HEK293 (cell line): ENCODE results near the gene TACR2.

Source experiments
- KLF10 ChIP-seq: fragments of 450-650 bp; IDR thresholded peaks from 2 replicates; pipeline ENCODE4 v1.5.1; 2018; ENCODE audit warnings: missing biosample characterization, mild to moderate bottlenecking, missing genetic modification characterization
- ZNF248 ChIP-seq: fragments of 450-650 bp; formaldehyde crosslinking; IDR thresholded peaks from 2 replicates; pipeline ENCODE4 v1.5.1; 2017; ENCODE audit warnings: missing biosample characterization, missing genetic modification characterization
- ZNF266 ChIP-seq: fragments of 450-650 bp; formaldehyde crosslinking; IDR thresholded peaks from 2 replicates; pipeline ENCODE4 v1.5.1; 2016; ENCODE audit warnings: missing biosample characterization, missing genetic modification characterization, low read depth
- TF ChIP-seq, protein P1 (sequence below): fragments of 450-650 bp; formaldehyde crosslinking; IDR thresholded peaks from 2 replicates; pipeline ENCODE4 v1.5.1; 2016; ENCODE audit warnings: missing biosample characterization, missing genetic modification characterization
- TF ChIP-seq, protein P2 (sequence below): fragments of 450-650 bp; formaldehyde crosslinking; IDR thresholded peaks from 2 replicates; pipeline ENCODE4 v1.5.1; 2016; ENCODE audit warnings: missing biosample characterization, missing genetic modification characterization

DNA sequence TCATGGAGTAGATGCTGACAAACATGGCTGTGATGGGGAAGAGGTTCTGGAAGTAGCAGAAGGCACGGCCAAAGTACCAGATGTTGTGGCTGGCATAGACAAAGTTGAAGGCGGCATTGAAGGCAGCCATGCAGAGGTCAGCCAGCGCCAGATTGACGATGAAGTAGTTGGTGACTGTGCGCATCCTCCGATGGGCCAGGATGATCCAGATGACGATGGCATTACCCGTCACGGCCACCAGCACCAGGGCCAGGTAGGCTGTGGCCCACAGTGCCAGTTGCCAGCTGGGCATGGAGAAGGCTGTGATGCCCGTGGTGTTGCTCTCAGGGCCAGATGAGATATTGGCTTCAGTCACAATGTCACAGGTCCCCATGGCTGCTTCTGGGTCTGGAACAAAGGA lies 767 bp downstream of the TACR2 start:
- TF ChIP-seq, protein P1, sequence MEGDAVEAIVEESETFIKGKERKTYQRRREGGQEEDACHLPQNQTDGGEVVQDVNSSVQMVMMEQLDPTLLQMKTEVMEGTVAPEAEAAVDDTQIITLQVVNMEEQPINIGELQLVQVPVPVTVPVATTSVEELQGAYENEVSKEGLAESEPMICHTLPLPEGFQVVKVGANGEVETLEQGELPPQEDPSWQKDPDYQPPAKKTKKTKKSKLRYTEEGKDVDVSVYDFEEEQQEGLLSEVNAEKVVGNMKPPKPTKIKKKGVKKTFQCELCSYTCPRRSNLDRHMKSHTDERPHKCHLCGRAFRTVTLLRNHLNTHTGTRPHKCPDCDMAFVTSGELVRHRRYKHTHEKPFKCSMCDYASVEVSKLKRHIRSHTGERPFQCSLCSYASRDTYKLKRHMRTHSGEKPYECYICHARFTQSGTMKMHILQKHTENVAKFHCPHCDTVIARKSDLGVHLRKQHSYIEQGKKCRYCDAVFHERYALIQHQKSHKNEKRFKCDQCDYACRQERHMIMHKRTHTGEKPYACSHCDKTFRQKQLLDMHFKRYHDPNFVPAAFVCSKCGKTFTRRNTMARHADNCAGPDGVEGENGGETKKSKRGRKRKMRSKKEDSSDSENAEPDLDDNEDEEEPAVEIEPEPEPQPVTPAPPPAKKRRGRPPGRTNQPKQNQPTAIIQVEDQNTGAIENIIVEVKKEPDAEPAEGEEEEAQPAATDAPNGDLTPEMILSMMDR (tag by site-specific recombination), result no peak
- TF ChIP-seq, protein P2, sequence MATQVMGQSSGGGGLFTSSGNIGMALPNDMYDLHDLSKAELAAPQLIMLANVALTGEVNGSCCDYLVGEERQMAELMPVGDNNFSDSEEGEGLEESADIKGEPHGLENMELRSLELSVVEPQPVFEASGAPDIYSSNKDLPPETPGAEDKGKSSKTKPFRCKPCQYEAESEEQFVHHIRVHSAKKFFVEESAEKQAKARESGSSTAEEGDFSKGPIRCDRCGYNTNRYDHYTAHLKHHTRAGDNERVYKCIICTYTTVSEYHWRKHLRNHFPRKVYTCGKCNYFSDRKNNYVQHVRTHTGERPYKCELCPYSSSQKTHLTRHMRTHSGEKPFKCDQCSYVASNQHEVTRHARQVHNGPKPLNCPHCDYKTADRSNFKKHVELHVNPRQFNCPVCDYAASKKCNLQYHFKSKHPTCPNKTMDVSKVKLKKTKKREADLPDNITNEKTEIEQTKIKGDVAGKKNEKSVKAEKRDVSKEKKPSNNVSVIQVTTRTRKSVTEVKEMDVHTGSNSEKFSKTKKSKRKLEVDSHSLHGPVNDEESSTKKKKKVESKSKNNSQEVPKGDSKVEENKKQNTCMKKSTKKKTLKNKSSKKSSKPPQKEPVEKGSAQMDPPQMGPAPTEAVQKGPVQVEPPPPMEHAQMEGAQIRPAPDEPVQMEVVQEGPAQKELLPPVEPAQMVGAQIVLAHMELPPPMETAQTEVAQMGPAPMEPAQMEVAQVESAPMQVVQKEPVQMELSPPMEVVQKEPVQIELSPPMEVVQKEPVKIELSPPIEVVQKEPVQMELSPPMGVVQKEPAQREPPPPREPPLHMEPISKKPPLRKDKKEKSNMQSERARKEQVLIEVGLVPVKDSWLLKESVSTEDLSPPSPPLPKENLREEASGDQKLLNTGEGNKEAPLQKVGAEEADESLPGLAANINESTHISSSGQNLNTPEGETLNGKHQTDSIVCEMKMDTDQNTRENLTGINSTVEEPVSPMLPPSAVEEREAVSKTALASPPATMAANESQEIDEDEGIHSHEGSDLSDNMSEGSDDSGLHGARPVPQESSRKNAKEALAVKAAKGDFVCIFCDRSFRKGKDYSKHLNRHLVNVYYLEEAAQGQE (tag by site-specific recombination), result no peak
- TF ChIP-seq KLF10 (no peak), ZNF266 (tag by site-specific recombination) (no peak), ZNF248 (tag by site-specific recombination) (no peak)
